Ascending aorta (tissue), 2 donors: ENCODE results near the gene PAPPA2. TPM values are rescaled to one million over a fixed set of nuclear protein-coding genes. Genes with fewer than 3 reads are reported as not detected.

Experiments
- DNase-seq, 2 donors: peaks; one replicate each; pipeline ENCODE4 v3.0.0-alpha.2; 2019; ENCODE audit warnings: low spot score in 2 of 2
- H3K27ac ChIP-seq, 2 donors: fragments of 200-600 bp; sonication (generic); one replicate each; pipeline ENCODE4 v1.5.1; 2016 to 2017; ENCODE audit warnings: mild to moderate bottlenecking in 1 of 2
- H3K27me3 ChIP-seq: fragments of 200-600 bp; sonication (generic); one replicate; pipeline ENCODE4 v1.5.1; 2017
- H3K36me3 ChIP-seq, 2 donors: fragments of 200-600 bp; sonication (generic); one replicate each; pipeline ENCODE4 v1.5.1; 2016
- H3K4me1 ChIP-seq, 2 donors: fragments of 200-600 bp; sonication (generic); one replicate each; pipeline ENCODE4 v1.5.1; 2016 to 2017; ENCODE audit warnings: mild to moderate bottlenecking in 1 of 2
- H3K4me3 ChIP-seq, 2 donors: fragments of 200-600 bp; sonication (generic); one replicate each; pipeline ENCODE4 v1.5.1; 2016 to 2017; ENCODE audit warnings: mild to moderate bottlenecking in 1 of 2
- H3K9me3 ChIP-seq, 2 donors: fragments of 200-600 bp; sonication (generic); one replicate each; pipeline ENCODE4 v1.5.1; 2016
- CTCF ChIP-seq, 3 experiments: fragments of 200-600 bp in 2 of 3; fragments of 450-650 bp in 1 of 3; sonication (generic) in 2 of 3; IDR thresholded peaks; one replicate each; pipeline ENCODE4 v1.5.1; 2016 to 2019; ENCODE audit warnings: antibody characterized with exemption in 3 of 3, mild to moderate bottlenecking in 1 of 3, moderate library complexity in 1 of 3
- intact Hi-C: fragments of 100-400 bp; cut with DNase I; formaldehyde crosslinking; loops from one replicate; pipeline ENCODE4 v1.15.1; 2023
- total RNA-seq: library from RNA; depleted of rRNA; stranded (reverse); fragments of >200 nt; gene quantifications from one replicate; pipeline ENCODE4 v1.1.0, GENCODE V29; 2016

PAPPA2 gene
- total RNA-seq, 1 donor from 2014 or later, result 2.9 TPM

- Histone ChIP-seq H3K4me1 (no peaks in the 10 kb centered on the region), H3K36me3 (no peaks in the 10 kb centered on the region), H3K27ac (no peak overlapping the region), H3K27me3 (no peaks in the 10 kb centered on the region), H3K4me3 (no peak overlapping the region), H3K9me3 (no peaks in the 10 kb centered on the region)
- no peak for DNase-seq
- TF ChIP-seq CTCF (IDR thresholded peaks at IDR 0.05), result no peak
- intact Hi-C loops, result no loop called here
Measured at GRCh38 chr1:176794897-176795508, 332.0 kb downstream of the PAPPA2 start.

- Histone ChIP-seq H3K27me3 (no peaks in the 10 kb centered on the region), H3K4me3 (no peak overlapping the region), H3K4me1 (no peaks in the 10 kb centered on the region), H3K27ac (no peak overlapping the region), H3K9me3 (no peaks in the 10 kb centered on the region), H3K36me3 (no peaks in the 10 kb centered on the region)
- DNase-seq, result peak in 1 of 2 donors; percentile 64
- TF ChIP-seq CTCF (IDR thresholded peaks at IDR 0.05), result no peak
- intact Hi-C loops, result no loop called here
Measured at GRCh38 chr1:176795929-176796328, 333.0 kb downstream of the PAPPA2 start.

GRCh38 chr1:176796583-176796982 is 333.6 kb downstream of the PAPPA2 start:
- Histone ChIP-seq H3K4me1 (no peaks in the 10 kb centered on the region), H3K36me3 (no peaks in the 10 kb centered on the region), H3K27ac (no peak overlapping the region), H3K9me3 (no peaks in the 10 kb centered on the region), H3K4me3 (no peak overlapping the region), H3K27me3 (no peaks in the 10 kb centered on the region)
- no peak for DNase-seq
- TF ChIP-seq CTCF (IDR thresholded peaks at IDR 0.05), result no peak
- intact Hi-C loops, result no loop called here

- intact Hi-C loops, result no loop called here
- TF ChIP-seq CTCF (IDR thresholded peaks at IDR 0.05), result no peak
- H3K4me1 ChIP-seq, result no peaks in the 10 kb centered on the region
- H3K27me3 ChIP-seq, result no peaks in the 10 kb centered on the region
- H3K27ac ChIP-seq, result no peak overlapping the region
- DNase-seq, result no peak
- no peaks in the 10 kb centered on the region for H3K36me3 ChIP-seq
- H3K9me3 ChIP-seq, result no peaks in the 10 kb centered on the region
- H3K4me3 ChIP-seq, result no peak overlapping the region
Measured at GRCh38 chr1:176799327-176799726, 336.4 kb downstream of the PAPPA2 start.

GRCh38 chr1:176800978-176801513 is 338.1 kb downstream of the PAPPA2 start:
- H3K27me3 ChIP-seq, result no peaks in the 10 kb centered on the region
- no peaks in the 10 kb centered on the region for H3K4me1 ChIP-seq
- intact Hi-C loops, result no loop called here
- no peak overlapping the region for H3K27ac ChIP-seq
- no peak for TF ChIP-seq CTCF (IDR thresholded peaks at IDR 0.05)
- H3K4me3 ChIP-seq, result no peak overlapping the region
- no peaks in the 10 kb centered on the region for H3K36me3 ChIP-seq
- no peaks in the 10 kb centered on the region for H3K9me3 ChIP-seq
- no peak for DNase-seq
